WTC11 (cell line): Measurements from ENCODE around the gene CD164L2. TPM values are rescaled to one million over a fixed set of nuclear protein-coding genes. Genes with fewer than 3 reads are reported as not detected.
A peak's percentile ranks its signal among the peaks of the same experiment; 100 is the strongest.
"Not testable (repeated sequence)": the region's sequence is repeated elsewhere in the genome, so short reads cannot be mapped to it uniquely, and the experiment has no call there.

Source experiments
- ATAC-seq: fragments of 200-7000 bp; cut with Tn5 transposase; 2 replicates; pipeline ENCODE4 v1.10.0; 2021; ENCODE audit warnings: mild to moderate bottlenecking, moderate library complexity
- CTCF ChIA-PET: fragments of 300-600 bp; sonication (Branson Sonifier 250); formaldehyde crosslinking; loops from one replicate; lab custom pipeline; 2021; ENCODE audit warnings: antibody characterized with exemption; lab: Charles Lee
- POLR2A ChIA-PET: fragments of 350-600 bp; sonication (Branson Sonifier 250); formaldehyde crosslinking; loops from one replicate; lab custom pipeline; 2021; ENCODE audit warnings: antibody characterized with exemption; lab: Charles Lee
- DNase-seq: peaks from one replicate; pipeline ENCODE4 v3.0.0; 2021; ENCODE audit warnings: low spot score
- H3K27ac Mint-ChIP-seq: 2 replicates; pipeline ENCODE4 v1.8.0; 2021; ENCODE audit warnings: mixed read lengths
- H3K27me3 Mint-ChIP-seq: 2 replicates; pipeline ENCODE4 v1.8.0; 2021; ENCODE audit warnings: low read depth, mild to moderate bottlenecking, moderate library complexity, mixed read lengths
- H3K36me3 Mint-ChIP-seq: 2 replicates; pipeline ENCODE4 v1.8.0; 2021; ENCODE audit warnings: mixed read lengths
- H3K4me1 Mint-ChIP-seq: 2 replicates; pipeline ENCODE4 v1.8.0; 2022; ENCODE audit warnings: mixed read lengths
- H3K4me3 Mint-ChIP-seq: 2 replicates; pipeline ENCODE4 v1.8.0; 2021; ENCODE audit warnings: mild to moderate bottlenecking, moderate library complexity, mixed read lengths
- H3K9me3 Mint-ChIP-seq: 2 replicates; pipeline ENCODE4 v1.8.0; 2021; ENCODE audit warnings: mixed read lengths
- ATF1 ChIP-seq: sonication (generic); formaldehyde crosslinking; IDR thresholded peaks from 2 replicates; pipeline ENCODE4 v1.8.1; 2023; ENCODE audit warnings: mild to moderate bottlenecking, moderate library complexity, missing genetic modification reagents
- CBFB ChIP-seq: sonication (generic); formaldehyde crosslinking; IDR thresholded peaks from 2 replicates; pipeline ENCODE4 v1.8.1; 2022; ENCODE audit warnings: mild to moderate bottlenecking, low read depth, missing genetic modification reagents
- ELF4 ChIP-seq: sonication (generic); formaldehyde crosslinking; IDR thresholded peaks from 2 replicates; pipeline ENCODE4 v1.8.1; 2022; ENCODE audit warnings: low read depth, mild to moderate bottlenecking, moderate library complexity, missing genetic modification reagents
- ESRRA ChIP-seq: sonication (generic); formaldehyde crosslinking; IDR thresholded peaks from 2 replicates; pipeline ENCODE4 v1.8.1; 2022; ENCODE audit warnings: mild to moderate bottlenecking, missing genetic modification reagents, borderline replicate concordance
- HMGA2 ChIP-seq: fragments of 250-450 bp; sonication (Bioruptor Pico); IDR thresholded peaks from 2 replicates; pipeline ENCODE4 v1.4.0; 2021; ENCODE audit warnings: mild to moderate bottlenecking, moderate library complexity
- JAZF1 ChIP-seq: fragments of 250-450 bp; sonication (Bioruptor Pico); IDR thresholded peaks from 2 replicates; pipeline ENCODE4 v1.9.0; 2021; ENCODE audit warnings: moderate library complexity, mild to moderate bottlenecking, inconsistent platforms
- KAT7 ChIP-seq: sonication (generic); formaldehyde crosslinking; IDR thresholded peaks from 2 replicates; pipeline ENCODE4 v1.8.1; 2023; ENCODE audit warnings: missing genetic modification reagents, mild to moderate bottlenecking, borderline replicate concordance
- NR3C1 ChIP-seq: sonication (generic); formaldehyde crosslinking; conservative IDR thresholded peaks from 2 replicates; pipeline ENCODE4 v1.8.1; 2023; ENCODE audit warnings: low read depth, mild to moderate bottlenecking, missing genetic modification reagents
- SP1 ChIP-seq: sonication (generic); formaldehyde crosslinking; conservative IDR thresholded peaks from 2 replicates; pipeline ENCODE4 v1.8.1; 2022; ENCODE audit warnings: missing genetic modification reagents
- ZNF138 ChIP-seq: sonication (generic); formaldehyde crosslinking; conservative IDR thresholded peaks from 2 replicates; pipeline ENCODE4 v1.8.1; 2022; ENCODE audit warnings: mild to moderate bottlenecking, moderate library complexity, missing genetic modification reagents
- ZNF219 ChIP-seq: sonication (generic); formaldehyde crosslinking; IDR thresholded peaks from 2 replicates; pipeline ENCODE4 v1.8.0; 2023; ENCODE audit warnings: missing genetic modification reagents, mild to moderate bottlenecking, borderline replicate concordance
- ZNF396 ChIP-seq: fragments of 250-450 bp; sonication (Bioruptor Pico); IDR thresholded peaks from 2 replicates; pipeline ENCODE4 v1.8.0; 2021; ENCODE audit warnings: mild to moderate bottlenecking, moderate library complexity, borderline replicate concordance
- ZNF416 ChIP-seq: fragments of 250-450 bp; sonication (Bioruptor Pico); IDR thresholded peaks from 2 replicates; pipeline ENCODE4 v1.9.0; 2021; ENCODE audit warnings: mild to moderate bottlenecking, inconsistent platforms
- total RNA-seq: library from RNA; stranded (reverse); gene quantifications from 3 replicates; pipeline ENCODE4 v1.2.3, GENCODE V29; 2021
- TF ChIP-seq, protein P1 (sequence below): sonication (generic); formaldehyde crosslinking; IDR thresholded peaks from 2 replicates; pipeline ENCODE4 v1.8.0; 2022; ENCODE audit warnings: mild to moderate bottlenecking, missing genetic modification reagents
- TF ChIP-seq, protein P2 (sequence below): sonication (generic); formaldehyde crosslinking; IDR thresholded peaks from 2 replicates; pipeline ENCODE4 v1.8.0; 2023; ENCODE audit warnings: missing genetic modification reagents
- TF ChIP-seq, protein P3 (sequence below): sonication (generic); formaldehyde crosslinking; IDR thresholded peaks from 2 replicates; pipeline ENCODE4 v1.8.1; 2023; ENCODE audit warnings: mild to moderate bottlenecking, moderate library complexity, missing genetic modification reagents
- TF ChIP-seq, protein P4 (sequence below): sonication (generic); formaldehyde crosslinking; IDR thresholded peaks from 2 replicates; pipeline ENCODE4 v1.8.0; 2022; ENCODE audit warnings: mild to moderate bottlenecking, missing genetic modification reagents
- TF ChIP-seq, protein P5 (sequence below): sonication (generic); formaldehyde crosslinking; IDR thresholded peaks from 2 replicates; pipeline ENCODE4 v1.8.1; 2023; ENCODE audit warnings: mild to moderate bottlenecking, missing genetic modification reagents

The CD164L2 gene
- total RNA-seq, 1 experiment from 2014 or later, result 5.5 TPM

DNA sequence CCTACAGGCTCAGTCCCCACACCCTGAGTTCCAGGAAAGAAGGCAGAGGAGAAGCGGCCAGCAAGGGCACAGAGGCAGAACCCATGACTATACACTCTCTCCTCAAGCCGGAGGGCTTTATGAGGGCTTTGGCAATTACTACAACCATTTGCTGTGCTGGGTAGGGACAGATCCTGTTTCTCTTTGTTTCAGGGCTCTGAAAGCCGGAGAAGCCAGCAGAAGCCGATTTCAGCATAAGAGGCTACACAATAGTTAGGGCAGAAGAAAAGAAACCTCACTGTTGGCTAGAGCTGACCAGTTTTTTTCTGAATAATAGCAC, 23.2 kb upstream of the CD164L2 start:
- Mint-ChIP-seq H3K36me3 (peaks cover 32% of the 10 kb centered on the region), H3K9me3 (no peaks in the 10 kb centered on the region), H3K27me3 (no peaks in the 10 kb centered on the region), H3K4me3 (no peak overlapping the region), H3K4me1 (peaks cover 50% of the 10 kb centered on the region), H3K27ac (peak overlapping the region; percentile 94)
- ChIA-PET CTCF (interaction anchor here (1.4 to 5.0 kb wide), 12 partner anchors 10 to 263 kb away, joined by 5 to 49 read pairs (median 20); partner anchors contain the start of gene AHDC1), POLR2A (interaction anchor here (0.6 kb wide), 1 partner anchor 94 kb away, joined by 7 read pairs; no protein-coding TSS in a partner anchor)
- DNase-seq (no peak), ATAC-seq (no peak)
- TF ChIP-seq ELF4 (CRISPR knock-in tag), result no peak
- no peak for TF ChIP-seq CBFB (CRISPR knock-in tag)
- TF ChIP-seq, protein P1, sequence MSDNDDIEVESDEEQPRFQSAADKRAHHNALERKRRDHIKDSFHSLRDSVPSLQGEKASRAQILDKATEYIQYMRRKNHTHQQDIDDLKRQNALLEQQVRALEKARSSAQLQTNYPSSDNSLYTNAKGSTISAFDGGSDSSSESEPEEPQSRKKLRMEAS, result no peak
- TF ChIP-seq NR3C1 (CRISPR knock-in tag), result no peak
- TF ChIP-seq, protein P2, sequence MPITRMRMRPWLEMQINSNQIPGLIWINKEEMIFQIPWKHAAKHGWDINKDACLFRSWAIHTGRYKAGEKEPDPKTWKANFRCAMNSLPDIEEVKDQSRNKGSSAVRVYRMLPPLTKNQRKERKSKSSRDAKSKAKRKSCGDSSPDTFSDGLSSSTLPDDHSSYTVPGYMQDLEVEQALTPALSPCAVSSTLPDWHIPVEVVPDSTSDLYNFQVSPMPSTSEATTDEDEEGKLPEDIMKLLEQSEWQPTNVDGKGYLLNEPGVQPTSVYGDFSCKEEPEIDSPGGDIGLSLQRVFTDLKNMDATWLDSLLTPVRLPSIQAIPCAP, result no peak
- no peak for TF ChIP-seq JAZF1 (CRISPR knock-in tag)
- no peak for TF ChIP-seq ATF1 (CRISPR knock-in tag)
- TF ChIP-seq, protein P3, sequence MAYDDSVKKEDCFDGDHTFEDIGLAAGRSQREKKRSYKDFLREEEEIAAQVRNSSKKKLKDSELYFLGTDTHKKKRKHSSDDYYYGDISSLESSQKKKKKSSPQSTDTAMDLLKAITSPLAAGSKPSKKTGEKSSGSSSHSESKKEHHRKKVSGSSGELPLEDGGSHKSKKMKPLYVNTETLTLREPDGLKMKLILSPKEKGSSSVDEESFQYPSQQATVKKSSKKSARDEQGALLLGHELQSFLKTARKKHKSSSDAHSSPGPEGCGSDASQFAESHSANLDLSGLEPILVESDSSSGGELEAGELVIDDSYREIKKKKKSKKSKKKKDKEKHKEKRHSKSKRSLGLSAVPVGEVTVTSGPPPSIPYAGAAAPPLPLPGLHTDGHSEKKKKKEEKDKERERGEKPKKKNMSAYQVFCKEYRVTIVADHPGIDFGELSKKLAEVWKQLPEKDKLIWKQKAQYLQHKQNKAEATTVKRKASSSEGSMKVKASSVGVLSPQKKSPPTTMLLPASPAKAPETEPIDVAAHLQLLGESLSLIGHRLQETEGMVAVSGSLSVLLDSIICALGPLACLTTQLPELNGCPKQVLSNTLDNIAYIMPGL (CRISPR knock-in tag), result no peak

DNA sequence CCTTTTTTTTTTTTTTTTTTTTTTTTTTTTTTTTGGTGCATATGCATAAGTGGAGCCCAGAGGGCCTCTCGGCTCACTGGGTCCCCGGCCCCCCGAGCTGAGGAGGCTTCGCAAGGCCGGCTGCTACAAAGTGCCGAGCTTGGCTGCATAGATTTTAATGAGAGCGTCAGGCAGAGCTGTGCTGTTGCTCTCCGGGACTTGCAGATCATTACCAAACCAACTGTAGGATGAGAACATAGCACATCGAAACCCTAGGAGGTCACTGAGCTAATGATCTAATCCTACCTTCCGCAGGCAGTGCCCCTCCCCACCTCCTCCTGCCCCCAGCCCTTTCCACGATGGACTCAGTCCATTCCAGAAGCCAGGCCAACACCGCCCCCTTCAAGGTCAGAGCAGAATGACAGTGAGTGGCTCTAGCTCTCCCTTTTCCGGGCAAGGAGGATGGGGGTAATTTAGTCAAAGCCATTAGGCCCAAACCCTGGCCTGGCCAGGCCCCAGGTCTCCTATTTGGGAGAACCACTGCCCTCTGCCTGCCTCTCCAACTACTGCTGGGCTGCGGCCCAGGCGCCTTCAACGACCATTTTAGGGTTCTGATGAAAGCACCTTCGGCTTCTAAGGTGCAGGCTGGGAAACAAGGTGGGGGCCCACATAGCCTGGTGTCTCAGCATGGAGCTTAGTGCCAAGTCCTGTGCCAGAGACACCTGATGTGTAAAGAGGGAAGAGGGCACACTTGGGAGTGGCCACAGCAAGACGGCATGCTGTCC, 22.6 kb upstream of the CD164L2 start:
- not testable (repeated sequence) for H3K27me3 Mint-ChIP-seq, H3K9me3 Mint-ChIP-seq, H3K4me3 Mint-ChIP-seq
- DNase-seq (peak; percentile 56), ATAC-seq (peak; percentile 74)
- peaks cover 27% of the 10 kb centered on the region for H3K36me3 Mint-ChIP-seq
- ChIA-PET POLR2A (interaction anchor here (0.8 to 1.3 kb wide), 3 partner anchors 11 to 151 kb away, joined by 3 to 4 read pairs (median 3); no protein-coding TSS in a partner anchor), CTCF (interaction anchor here (0.5 to 5.0 kb wide), 49 partner anchors 10 to 1095 kb away, joined by 3 to 49 read pairs (median 6); partner anchors contain the start of genes AHDC1, CD164L2, FAM76A and MAP3K6)
- H3K27ac Mint-ChIP-seq, result peak overlapping the region; percentile 94
- peaks cover 50% of the 10 kb centered on the region for H3K4me1 Mint-ChIP-seq

DNA sequence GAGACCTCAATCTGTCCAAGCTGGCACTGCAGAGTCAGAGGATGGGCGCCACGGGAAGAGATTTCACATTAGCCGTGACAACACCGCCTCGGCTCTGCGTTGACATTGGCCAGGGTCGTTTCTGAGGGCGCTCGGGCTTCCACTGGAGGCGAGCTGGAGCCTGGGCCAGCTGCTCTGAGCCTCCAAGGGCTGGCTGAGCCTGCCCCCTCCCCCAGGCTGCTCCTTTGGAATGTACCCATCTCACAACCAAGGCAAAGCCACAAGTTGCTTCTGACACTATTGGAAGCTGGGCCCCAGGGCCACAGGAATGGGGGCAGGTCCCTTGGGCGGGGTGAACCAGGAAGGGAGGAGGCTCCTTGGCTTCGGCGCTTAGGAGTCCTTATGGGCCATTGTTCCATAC, 21.9 kb upstream of the CD164L2 start:
- ChIA-PET POLR2A (interaction anchor here (0.7 to 1.3 kb wide), 4 partner anchors 11 to 152 kb away, joined by 3 to 4 read pairs (median 3); no protein-coding TSS in a partner anchor), CTCF (interaction anchor here (0.5 to 5.0 kb wide), 48 partner anchors 9 to 1096 kb away, joined by 3 to 49 read pairs (median 6); partner anchors contain the start of genes AHDC1, CD164L2, FAM76A and MAP3K6)

DNA sequence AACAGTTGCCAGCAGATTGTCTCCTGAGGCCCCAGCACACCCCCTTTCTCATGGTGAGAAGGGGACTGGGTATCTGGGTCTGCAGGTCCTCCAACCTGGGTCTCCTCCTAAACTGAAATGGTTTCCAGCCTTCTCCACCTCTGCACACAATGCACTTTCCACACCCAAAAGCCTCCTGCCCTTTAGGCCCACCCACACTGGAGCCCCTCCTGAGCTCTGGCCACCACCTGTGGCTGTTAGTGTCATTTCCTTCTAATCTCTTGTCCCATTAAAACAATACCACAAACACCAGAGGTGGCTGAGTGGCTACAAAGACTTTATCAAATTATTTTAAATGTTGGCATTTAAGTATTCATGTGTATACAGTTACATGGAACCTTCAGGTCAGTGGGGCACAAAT, 20.8 kb upstream of the CD164L2 start:
- Mint-ChIP-seq H3K4me3 (no peak overlapping the region), H3K27me3 (no peaks in the 10 kb centered on the region), H3K27ac (peak overlapping the region; percentile 82), H3K36me3 (peaks cover 14% of the 10 kb centered on the region), H3K9me3 (no peaks in the 10 kb centered on the region), H3K4me1 (peaks cover 66% of the 10 kb centered on the region)
- ChIA-PET POLR2A (interaction anchor here (1.1 kb wide), 1 partner anchor 203 kb away, joined by 3 read pairs; no protein-coding TSS in a partner anchor), CTCF (interaction anchor here (0.5 to 5.0 kb wide), 28 partner anchors 8 to 266 kb away, joined by 3 to 49 read pairs (median 6); partner anchors contain the start of gene WASF2)
- ATAC-seq (no peak), DNase-seq (no peak)
- no peak for TF ChIP-seq ZNF138 (CRISPR knock-in tag)
- TF ChIP-seq, protein P4, sequence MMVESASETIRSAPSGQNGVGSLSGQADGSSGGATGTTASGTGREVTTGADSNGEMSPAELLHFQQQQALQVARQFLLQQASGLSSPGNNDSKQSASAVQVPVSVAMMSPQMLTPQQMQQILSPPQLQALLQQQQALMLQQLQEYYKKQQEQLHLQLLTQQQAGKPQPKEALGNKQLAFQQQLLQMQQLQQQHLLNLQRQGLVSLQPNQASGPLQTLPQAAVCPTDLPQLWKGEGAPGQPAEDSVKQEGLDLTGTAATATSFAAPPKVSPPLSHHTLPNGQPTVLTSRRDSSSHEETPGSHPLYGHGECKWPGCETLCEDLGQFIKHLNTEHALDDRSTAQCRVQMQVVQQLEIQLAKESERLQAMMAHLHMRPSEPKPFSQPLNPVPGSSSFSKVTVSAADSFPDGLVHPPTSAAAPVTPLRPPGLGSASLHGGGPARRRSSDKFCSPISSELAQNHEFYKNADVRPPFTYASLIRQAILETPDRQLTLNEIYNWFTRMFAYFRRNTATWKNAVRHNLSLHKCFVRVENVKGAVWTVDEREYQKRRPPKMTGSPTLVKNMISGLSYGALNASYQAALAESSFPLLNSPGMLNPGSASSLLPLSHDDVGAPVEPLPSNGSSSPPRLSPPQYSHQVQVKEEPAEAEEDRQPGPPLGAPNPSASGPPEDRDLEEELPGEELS, result no peak
- TF ChIP-seq, protein P5, sequence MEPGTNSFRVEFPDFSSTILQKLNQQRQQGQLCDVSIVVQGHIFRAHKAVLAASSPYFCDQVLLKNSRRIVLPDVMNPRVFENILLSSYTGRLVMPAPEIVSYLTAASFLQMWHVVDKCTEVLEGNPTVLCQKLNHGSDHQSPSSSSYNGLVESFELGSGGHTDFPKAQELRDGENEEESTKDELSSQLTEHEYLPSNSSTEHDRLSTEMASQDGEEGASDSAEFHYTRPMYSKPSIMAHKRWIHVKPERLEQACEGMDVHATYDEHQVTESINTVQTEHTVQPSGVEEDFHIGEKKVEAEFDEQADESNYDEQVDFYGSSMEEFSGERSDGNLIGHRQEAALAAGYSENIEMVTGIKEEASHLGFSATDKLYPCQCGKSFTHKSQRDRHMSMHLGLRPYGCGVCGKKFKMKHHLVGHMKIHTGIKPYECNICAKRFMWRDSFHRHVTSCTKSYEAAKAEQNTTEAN (CRISPR knock-in tag), result no peak
- TF ChIP-seq HMGA2, result no peak
- no peak for TF ChIP-seq ZNF416 (CRISPR knock-in tag)
- no peak for TF ChIP-seq KAT7 (CRISPR knock-in tag)

More for the DNA sequence above, 21.9 kb upstream of the CD164L2 start:
- ATAC-seq (peak; percentile 34), DNase-seq (peak; percentile 74)
- H3K9me3 Mint-ChIP-seq, result no peaks in the 10 kb centered on the region
- peaks cover 20% of the 10 kb centered on the region for H3K36me3 Mint-ChIP-seq
- H3K4me3 Mint-ChIP-seq, result no peak overlapping the region
- TF ChIP-seq ZNF396 (CRISPR knock-in tag) (no peak), ZNF138 (CRISPR knock-in tag) (0 out of 2 replicates have a peak, but pooled peaks have one; percentile 27), SP1 (CRISPR knock-in tag) (0 out of 2 replicates have a peak, but pooled peaks have one; percentile 18), ESRRA (no peak), ZNF219 (CRISPR knock-in tag) (no peak)
- TF ChIP-seq, protein P5 (CRISPR knock-in tag), result peak; percentile 74; the same call in 1 of the 2 replicates
- TF ChIP-seq, all 79 proteins: peak for 3
- Mint-ChIP-seq H3K27me3 (no peaks in the 10 kb centered on the region), H3K27ac (peak overlapping the region; percentile 57; the same call in 1 of the 2 replicates), H3K4me1 (peaks cover 57% of the 10 kb centered on the region)
